ENCODE measurements around the gene GRIP1. TPM values are rescaled to one million over a fixed set of nuclear protein-coding genes. Genes with fewer than 3 reads are reported as not detected.
A peak's percentile ranks its signal among the peaks of the same experiment; 100 is the strongest.

Gene GRIP1
- total RNA-seq, 1 experiment from 2014 or later = 22.5 TPM

- DNase-seq (ENCODE audit: low spot score) (no peak), ATAC-seq (no peak)
- TF ChIP-seq TP53 (CRISPR knock-in tag; IDR thresholded peaks at IDR 0.05) = no peak
- no peak for TF ChIP-seq FOXP1 (CRISPR knock-in tag; IDR thresholded peaks at IDR 0.05; ENCODE audit: borderline replicate concordance)
- no peak for TF ChIP-seq MXD4 (CRISPR knock-in tag; IDR thresholded peaks at IDR 0.05; ENCODE audit: borderline replicate concordance)
- TF ChIP-seq ZMAT4 (CRISPR knock-in tag; IDR thresholded peaks at IDR 0.05) = no peak
- TF ChIP-seq IRF1 (CRISPR knock-in tag; IDR thresholded peaks at IDR 0.05) = no peak
- no peak for TF ChIP-seq NFATC4 (CRISPR knock-in tag; IDR thresholded peaks at IDR 0.05)
- TF ChIP-seq HMGA2 (CRISPR knock-in tag; IDR thresholded peaks at IDR 0.05) = no peak
- no peak for TF ChIP-seq EMX1 (CRISPR knock-in tag; IDR thresholded peaks at IDR 0.05)
- TF ChIP-seq ATF2 (CRISPR knock-in tag; IDR thresholded peaks at IDR 0.05; ENCODE audit: borderline replicate concordance, low read depth) = no peak
- no peak for TF ChIP-seq TEAD1 (CRISPR knock-in tag; IDR thresholded peaks at IDR 0.05)
- no peak for TF ChIP-seq NR2C2 (CRISPR knock-in tag; IDR thresholded peaks at IDR 0.05)
- TF ChIP-seq ZNF423 (CRISPR knock-in tag; IDR thresholded peaks at IDR 0.05) = no peak
- TF ChIP-seq ZNF281 (CRISPR knock-in tag; IDR thresholded peaks at IDR 0.05) = no peak
- ChIA-PET CTCF (no interaction called here), POLR2A (no interaction called here)
- Mint-ChIP-seq H3K4me3 (no peak overlapping the region), H3K4me1 (peaks cover 27% of the 10 kb centered on the region), H3K27ac (no peak overlapping the region), H3K9me3 (no peaks in the 10 kb centered on the region), H3K36me3 (no peaks in the 10 kb centered on the region), H3K27me3 (ENCODE audit: low read depth) (no peaks in the 10 kb centered on the region)
Measured at GRCh38 chr12:66594688-66595087, 84.2 kb downstream of the GRIP1 start.

GRCh38 chr12:66590275-66590985 is 88.4 kb downstream of the GRIP1 start:
- Mint-ChIP-seq H3K36me3 (no peaks in the 10 kb centered on the region), H3K27ac (no peak overlapping the region), H3K4me1 (peaks cover 22% of the 10 kb centered on the region), H3K4me3 (no peak overlapping the region), H3K27me3 (ENCODE audit: low read depth) (no peaks in the 10 kb centered on the region), H3K9me3 (no peaks in the 10 kb centered on the region)
- ATAC-seq (no peak), DNase-seq (ENCODE audit: low spot score) (no peak)
- POLR2A ChIA-PET = no interaction called here
- no peak for TF ChIP-seq KAT7 (CRISPR knock-in tag; IDR thresholded peaks at IDR 0.05; ENCODE audit: borderline replicate concordance)
- TF ChIP-seq RELA (CRISPR knock-in tag; IDR thresholded peaks at IDR 0.05; ENCODE audit: borderline replicate concordance) = no peak
- no peak for TF ChIP-seq CREM (CRISPR knock-in tag; IDR thresholded peaks at IDR 0.05)
- CTCF ChIA-PET = no interaction called here

- peak overlapping the region; percentile 5; the same call in 1 of the 2 replicates for H3K27ac Mint-ChIP-seq
- peak overlapping the region; percentile 18; the same call in 1 of the 2 replicates for H3K4me3 Mint-ChIP-seq
- no peaks in the 10 kb centered on the region for H3K36me3 Mint-ChIP-seq
- TF ChIP-seq RELA (CRISPR knock-in tag; IDR thresholded peaks at IDR 0.05; ENCODE audit: borderline replicate concordance) (no peak), NFATC4 (CRISPR knock-in tag; IDR thresholded peaks at IDR 0.05) (no peak), USF1 (CRISPR knock-in tag; IDR thresholded peaks at IDR 0.05) (no peak), ARID4B (CRISPR knock-in tag; IDR thresholded peaks at IDR 0.05; ENCODE audit: borderline replicate concordance) (no peak), RORB (CRISPR knock-in tag; IDR thresholded peaks at IDR 0.05) (no peak), ZNF512 (CRISPR knock-in tag; IDR thresholded peaks at IDR 0.05; ENCODE audit: borderline replicate concordance) (no peak)
Measured at GRCh38 chr12:66589095-66589494, 89.8 kb downstream of the GRIP1 start.

More at GRCh38 chr12:66589095-66589494, 89.8 kb downstream of the GRIP1 start:
- CTCF ChIA-PET = no interaction called here
- POLR2A ChIA-PET = no interaction called here
- Mint-ChIP-seq H3K27me3 (ENCODE audit: low read depth) (no peaks in the 10 kb centered on the region), H3K9me3 (no peaks in the 10 kb centered on the region), H3K4me1 (peaks cover 22% of the 10 kb centered on the region)
- ATAC-seq (no peak), DNase-seq (ENCODE audit: low spot score) (no peak)

Data from WTC11 (cell line).